Fibroblast of skin of scalp (primary cell): ENCODE measurements around the gene CCBE1.

Experiments
- DNase-seq: peaks from one replicate; pipeline ENCODE4 v3.0.0-alpha.2; 2013

Gene CCBE1

DNA sequence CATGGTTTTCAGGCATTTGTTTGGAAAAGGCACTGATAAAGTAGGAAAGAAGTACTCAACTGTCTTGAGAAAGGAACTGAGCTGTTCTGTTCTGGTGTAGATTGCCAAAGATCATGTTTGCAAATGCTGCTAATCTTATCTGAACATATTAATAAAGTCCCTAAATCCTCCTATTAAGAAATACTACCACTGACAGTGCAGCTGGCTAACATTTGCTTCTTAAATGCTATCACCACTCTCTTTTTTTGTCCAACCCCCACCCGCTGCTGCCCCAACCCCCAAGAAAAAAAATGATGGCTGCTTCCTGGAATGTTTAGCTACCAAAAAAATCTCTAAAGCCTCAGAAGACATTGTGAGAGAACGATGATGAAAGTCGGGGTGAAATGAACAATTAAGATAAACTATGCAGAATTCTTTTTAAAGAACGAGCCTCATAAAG is 130.7 kb downstream of the CCBE1 start:
- DNase-seq: peak; percentile 71

DNA sequence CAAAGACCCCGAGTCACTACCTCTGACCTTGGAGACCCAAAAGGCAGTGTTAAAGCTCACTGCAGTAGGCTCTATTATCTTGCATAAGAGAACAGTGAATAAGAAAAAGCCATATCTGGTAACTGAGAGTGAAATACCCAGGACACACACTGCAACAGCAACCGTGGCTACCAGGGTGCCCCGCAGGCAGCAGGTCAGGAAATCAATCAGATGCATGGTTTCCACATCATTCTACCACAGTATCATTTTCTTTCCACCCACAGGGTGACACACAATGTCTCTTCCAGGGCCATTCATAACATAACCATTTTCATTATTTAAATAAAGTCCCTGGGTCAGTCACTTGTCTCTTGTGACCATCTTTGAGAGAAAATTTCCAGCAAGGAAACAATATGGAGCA is 131.3 kb downstream of the CCBE1 start:
- no peak for DNase-seq

DNA sequence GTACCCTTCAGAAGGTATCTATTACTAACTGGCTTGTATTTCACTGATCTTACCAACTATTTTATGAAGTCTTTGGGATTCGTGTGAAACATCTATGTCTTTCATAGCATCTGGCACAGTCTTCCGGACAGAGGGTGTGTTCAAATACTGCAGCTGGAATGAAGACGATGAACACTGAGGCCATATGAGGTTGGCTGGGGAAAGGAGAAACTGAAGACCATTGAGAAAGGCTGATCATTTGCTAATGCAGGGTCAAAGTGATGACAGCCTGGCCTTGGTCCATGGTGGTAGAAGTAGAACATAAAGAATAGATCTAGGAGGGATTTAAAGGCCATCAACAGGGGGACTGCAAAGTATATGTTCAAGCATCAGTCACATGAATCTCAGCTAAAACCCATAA is 132.7 kb downstream of the CCBE1 start:
- DNase-seq: no peak

DNA sequence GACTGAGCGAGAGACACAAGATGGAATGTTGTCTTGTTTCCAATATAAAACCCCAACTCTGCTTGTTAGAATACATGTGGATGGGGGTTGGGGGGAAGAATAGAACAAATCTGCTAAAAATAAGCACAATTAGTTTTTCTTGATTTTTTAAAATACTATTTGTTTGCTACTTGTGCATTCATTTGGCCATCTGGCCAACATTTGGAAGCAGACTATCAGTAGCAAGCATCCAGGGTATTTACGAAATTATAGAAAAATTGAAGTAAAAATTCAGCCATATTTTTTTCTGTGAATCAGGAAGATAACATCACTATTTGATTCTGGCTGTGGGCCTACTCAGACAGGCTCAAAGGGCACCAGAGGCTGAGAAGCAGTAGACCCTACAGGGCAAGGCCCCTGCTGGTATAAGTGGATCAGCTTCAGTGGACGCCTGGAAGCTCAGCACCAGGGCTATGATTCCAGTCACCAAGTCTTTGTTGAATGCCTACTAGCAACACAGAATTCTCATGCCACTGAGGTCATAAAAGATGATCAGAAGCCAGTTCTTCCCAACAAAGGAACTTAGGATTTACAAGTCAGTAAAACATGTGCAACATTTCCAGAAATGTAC is 133.9 kb downstream of the CCBE1 start:
- no peak for DNase-seq

DNA sequence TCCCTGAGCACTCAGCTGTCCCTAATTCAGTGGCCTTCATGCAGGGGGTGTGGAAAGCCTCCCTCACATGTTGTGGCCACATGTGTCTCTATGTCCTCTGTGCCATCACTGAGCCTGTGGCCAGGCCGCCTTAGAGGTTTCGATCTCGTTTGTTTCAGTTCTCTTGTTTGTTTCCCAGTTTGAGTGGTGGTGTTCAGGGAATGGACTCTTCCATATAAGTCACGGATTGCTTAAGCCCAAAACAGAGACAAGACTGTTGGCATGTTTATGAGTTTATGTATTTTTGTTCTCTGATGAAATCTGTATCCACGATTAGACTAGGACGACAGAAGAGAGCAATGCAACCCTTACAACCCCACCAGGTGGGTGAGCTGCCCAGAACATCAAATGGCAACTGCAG is 134.5 kb downstream of the CCBE1 start:
- no peak for DNase-seq

DNA sequence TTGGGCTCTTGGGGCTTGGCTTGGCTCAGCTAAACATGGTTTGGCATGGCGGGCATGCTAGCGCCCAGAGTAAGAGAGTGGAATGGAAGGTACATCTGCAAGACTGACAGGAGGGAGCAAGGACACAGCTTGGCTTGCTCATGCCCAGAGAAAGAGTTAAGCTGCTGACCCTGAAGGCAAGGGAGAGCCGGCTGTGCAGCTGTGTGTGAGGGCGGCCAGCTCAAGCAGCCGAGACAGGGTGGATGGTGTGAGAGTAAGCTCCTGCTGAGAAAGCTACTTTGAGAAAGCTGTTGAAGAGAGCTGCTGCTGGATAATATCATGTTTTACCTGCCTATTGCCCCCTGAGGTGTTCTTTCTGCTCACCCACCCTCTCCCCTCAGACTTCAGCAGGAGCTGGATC is 135.6 kb downstream of the CCBE1 start:
- DNase-seq: no peak

DNA sequence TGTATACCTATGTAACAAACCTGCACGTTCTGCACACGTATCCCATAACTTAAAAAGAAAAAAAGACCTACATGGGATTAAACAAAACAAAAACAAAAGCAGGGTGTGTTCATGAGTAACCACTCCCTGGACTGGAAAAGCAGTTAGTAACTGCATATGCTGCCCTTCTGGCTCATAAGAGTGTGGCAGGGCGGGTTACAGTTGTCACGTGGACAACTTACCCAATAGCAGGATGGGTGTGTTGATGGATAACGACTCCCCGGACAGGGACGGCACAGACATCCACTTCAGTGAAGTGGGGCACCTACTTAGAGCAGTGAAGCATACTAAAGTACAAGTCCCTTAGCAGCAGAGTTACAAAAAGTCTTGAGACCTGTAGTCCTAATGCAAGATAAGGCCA is 136.7 kb downstream of the CCBE1 start:
- no peak for DNase-seq

DNA sequence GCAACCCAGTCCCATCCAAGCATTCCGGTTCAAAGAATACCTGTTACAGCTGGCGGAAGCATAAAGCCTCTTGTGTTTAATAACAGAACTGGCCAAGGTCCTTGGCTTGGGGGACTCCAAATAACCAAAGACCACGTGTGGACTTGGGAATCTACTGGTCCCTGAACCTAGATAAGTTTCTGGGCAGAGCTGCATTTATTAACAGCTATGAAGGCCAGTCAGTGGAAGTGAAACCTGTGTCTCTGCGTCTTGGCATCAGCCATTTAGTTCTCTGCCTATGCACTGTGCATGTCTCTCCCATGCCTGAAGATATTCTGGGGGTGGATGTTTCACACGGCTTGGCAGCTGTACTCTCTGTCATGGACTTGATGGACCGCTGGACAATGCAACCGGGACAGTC is 137.7 kb downstream of the CCBE1 start:
- DNase-seq: no peak

DNA sequence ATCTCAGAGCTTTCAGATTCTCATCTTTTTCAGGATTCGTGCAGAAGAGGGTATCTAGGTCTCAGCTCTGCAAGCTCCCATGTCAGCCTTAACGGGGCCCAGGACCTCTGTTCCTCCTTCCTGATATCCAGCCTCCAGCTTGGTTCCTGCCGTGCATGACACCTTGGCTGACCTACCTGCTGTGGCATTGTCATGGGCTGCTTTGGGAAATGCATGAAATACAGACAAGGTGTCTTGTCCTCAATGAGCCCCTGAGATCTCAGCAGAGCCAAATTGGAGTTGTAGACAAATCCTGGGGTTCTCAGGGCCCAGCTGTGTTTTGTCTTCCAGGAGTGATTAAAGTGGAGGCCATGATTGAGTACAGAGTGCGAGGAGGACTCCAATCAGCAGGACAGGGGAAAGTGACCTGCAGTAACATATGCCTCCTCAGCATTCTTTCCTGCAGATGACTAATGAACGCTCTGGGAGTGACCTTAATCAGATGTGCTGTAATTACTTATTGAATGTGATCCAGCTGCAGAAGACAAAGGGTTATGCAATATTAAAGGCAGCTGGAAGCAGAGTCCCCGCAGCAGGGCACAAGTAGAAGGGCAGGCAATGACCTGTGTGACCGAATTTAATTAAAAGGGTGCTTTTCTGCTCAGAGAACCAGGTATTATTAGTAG is 141.1 kb downstream of the CCBE1 start:
- DNase-seq: peak; percentile 47

DNA sequence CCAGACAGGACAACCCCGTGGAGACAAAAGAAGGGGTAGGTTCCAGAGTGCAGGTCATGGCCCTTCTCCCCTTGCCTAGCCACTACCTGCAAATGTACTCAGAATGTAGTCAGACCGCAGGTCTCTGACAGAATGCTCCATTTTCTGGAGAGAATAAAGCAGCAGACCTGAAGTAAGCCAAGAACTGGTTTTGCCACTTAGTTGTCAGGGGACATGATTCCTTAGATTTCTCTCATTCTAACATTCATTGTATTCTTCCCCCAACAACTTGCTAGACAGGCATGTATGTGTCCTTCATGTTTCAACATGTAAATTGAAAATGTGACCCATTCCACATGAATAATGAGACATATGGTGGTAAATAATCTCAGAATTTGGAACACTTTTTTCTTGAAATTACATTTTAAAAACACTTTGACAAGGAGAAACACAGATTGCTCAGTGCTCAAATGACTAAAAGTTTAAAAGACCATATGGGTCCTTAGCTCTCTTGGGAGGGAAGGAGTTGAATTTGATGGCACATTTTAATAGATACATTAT is 142.4 kb downstream of the CCBE1 start:
- no peak for DNase-seq

DNA sequence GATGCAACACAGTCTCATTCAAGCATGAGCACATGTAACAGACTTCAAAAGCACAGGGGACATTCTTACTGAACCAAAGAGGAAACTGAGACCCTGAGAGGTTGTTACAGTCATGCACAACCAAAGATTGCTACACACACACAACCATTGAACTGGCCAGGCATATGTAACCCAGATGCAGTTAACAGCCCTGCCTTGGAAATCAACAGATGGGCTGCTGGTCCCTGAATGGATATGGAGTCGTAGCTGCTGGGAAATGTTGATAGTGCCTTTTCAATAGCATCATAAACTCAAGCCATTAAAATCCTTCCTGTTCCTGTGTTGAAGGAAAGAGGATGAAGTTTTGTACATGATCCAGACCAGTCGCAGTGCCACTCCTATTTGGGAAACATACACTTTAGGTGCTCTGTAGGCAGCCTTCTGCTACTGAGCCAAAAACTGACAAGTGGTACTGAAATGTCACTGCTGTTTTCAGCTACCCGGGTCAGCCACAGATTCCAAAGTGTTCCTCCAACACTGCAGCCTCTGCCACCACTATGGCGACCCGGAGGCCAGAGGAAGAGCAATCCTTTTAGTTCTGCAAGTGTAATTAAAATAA is 143.9 kb downstream of the CCBE1 start:
- DNase-seq: no peak

DNA sequence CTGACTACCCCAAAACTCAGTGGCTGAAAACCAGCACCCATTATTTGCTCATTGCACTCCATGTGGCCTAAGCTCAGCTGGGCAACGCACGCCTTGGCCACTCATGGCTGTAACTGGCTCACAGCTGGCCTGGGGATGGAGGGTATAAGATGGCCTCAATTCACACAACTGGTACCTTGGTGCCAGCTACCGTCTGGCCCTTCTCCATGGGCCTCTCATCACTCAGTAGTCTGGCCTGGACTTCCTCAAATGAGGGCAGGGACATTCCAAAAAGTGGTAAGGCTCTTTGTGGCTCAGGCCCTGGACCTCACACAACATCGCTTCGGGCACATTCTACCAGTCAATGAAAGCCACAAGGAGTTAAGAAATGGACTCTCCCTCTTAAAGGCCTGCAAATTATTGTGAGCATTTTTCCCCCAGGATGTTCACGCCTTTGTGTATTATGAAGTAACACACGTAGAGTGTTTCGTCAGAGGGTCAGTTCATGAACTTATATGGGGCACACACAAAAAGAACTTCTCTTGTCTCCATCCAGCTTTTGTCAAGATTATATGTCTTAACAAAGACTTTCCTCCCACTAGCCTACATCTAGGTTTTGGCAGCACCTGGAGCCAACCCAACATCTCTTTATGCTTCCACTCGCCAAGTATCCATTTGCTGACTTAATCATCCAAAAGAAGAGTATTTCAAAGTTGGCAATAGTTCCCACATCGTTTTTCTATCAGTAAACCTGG is 145.2 kb downstream of the CCBE1 start:
- DNase-seq: no peak

DNA sequence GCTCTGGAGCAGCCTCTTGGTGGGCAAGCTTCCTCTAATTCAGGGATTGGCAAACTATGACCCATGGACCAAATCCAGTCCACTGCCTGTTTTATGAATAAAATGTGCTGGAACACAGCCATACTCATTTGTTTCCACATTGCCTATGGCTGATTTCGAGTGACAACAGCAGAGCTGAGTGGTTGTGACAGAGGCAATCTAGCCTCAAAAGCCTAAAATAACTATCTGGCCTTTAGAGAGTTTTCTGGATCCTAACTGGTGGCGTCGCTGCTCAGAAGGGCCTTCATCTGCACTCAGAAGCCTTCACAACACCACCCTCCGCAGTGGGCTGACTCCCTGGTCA is 147.1 kb downstream of the CCBE1 start:
- no peak for DNase-seq

DNA sequence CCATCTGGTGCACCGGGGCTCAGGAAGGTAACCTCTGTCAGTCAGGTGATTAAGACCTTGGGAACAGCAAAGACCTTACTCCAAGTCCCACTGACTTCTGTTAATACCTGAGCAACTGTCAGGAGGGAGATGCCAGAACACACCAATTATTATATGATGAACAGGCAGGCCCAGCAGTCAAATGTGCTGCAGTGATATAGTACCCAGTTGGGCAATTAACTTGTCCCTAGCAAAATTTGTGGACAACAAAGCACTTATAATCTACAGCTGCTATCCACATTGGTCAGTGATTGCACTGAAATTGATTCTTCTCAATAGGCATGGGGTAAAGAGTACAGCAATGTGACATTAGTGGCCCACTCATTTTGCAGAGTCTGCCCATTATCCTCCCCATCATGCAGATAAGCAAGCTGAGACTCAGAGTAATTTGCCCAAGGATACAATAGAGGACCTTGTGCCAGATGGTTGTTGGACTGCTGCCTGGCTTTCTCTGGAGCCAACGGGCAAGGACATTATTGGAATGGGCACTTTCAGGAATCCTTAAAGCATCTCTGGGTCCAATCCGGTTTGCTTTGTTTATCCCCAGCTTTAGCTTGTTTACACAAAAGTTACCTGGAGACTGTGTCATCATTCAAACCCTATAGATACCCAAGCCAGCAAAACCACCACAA is 147.6 kb downstream of the CCBE1 start:
- no peak for DNase-seq

DNA sequence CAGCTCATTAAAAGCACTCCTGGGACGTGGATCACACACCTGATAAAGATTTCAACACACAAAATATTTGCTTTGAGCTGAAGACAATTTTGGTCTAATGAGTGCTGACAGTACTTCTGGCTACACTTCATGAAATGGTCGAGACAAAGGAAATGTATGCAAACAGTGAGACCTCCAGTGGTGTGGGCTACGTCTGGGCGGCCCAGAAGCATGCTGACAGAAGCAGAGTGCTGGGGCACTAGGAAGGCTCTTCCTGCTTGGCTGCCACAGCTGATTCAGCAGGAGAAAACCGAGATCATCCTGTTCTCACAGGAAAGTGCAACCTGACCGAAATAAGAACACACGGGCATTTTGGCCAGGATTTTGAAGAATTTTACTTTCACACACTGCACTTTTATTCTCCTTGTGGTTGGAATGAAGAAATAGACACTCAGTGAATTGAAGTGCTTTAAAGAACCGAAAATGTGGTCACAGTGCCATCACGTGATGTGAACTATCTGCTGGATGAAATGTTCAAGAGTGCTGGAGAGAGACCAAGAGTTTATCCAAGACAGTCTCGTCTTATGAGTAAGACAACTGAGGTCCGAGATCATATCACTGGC is 149.5 kb downstream of the CCBE1 start:
- peak; percentile 90 for DNase-seq

DNA sequence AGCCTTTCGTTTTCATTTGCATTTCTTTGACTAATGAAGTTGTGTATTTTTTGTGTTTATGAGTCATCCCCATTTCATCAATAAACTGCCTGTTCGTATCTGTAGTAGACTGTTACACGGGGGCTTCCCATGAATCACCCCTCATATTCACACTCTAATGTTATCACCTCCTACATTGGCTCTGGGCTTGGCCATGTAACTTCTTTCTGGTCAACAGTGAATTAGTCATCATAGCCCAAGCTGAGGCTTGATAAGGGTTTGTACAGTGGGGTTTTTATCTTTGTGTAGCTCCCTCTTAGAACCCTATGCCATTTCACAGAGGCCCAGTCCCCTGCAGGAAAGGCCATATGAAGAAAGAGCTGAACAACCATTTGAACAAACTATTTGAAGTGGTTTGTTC is 151.0 kb downstream of the CCBE1 start:
- peak; percentile 67 for DNase-seq

DNA sequence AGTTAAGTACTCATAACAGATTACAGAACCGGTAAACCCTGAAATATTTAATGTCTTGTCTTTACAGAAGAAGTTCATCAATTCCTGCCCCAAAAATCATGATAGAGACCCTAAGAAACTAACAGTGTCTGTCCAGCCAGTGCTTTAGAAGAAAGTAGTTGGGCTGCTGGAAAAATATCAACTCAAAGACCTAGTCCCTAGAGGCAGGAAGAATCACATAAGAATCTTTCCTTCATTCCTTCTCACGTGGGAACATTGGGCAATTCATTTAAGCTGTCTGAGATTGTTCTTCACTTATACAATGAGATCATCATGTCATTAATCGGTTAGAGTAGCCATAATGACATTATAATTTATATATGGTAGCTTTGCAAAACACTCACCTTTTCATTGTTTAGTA is 156.4 kb downstream of the CCBE1 start:
- peak; percentile 93 for DNase-seq

DNA sequence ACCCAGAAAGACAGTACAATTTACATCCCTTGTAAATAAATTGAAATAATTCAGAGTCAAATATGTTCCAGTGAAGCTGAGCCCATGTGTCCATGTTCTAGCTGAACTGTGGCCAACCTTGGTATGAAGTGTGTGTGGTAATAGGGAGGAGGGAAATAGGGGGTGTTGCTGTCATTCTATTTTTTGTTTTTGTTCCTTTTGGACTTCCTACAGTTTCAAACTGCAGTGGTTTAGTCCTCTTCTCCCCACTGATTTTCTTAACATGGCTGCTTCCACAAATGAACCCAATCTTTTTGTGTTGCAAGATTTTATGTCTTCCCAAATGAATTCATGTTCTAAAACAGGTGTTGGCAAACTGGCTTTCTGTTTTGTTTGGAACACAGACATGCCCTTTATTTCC is 156.9 kb downstream of the CCBE1 start:
- peak; percentile 57 for DNase-seq

DNA sequence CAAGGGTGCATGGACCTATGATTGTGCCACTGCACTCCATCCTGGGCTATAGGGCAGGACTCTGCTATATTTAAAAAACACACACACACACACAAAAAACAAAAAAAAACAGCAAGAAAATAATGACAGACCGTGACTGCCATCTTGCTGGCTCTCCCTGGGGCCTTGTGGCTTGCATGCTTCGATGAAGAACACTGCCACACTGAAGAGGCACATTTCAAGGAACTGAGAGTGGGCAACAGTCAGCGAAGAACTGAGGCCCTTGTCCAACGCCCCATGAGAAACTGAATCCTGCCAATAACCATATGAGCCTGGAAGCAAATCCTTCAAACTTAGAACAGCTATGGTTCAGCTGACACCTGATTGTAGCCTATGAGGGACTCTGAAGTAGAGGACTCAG is 158.1 kb downstream of the CCBE1 start:
- no peak for DNase-seq

DNA sequence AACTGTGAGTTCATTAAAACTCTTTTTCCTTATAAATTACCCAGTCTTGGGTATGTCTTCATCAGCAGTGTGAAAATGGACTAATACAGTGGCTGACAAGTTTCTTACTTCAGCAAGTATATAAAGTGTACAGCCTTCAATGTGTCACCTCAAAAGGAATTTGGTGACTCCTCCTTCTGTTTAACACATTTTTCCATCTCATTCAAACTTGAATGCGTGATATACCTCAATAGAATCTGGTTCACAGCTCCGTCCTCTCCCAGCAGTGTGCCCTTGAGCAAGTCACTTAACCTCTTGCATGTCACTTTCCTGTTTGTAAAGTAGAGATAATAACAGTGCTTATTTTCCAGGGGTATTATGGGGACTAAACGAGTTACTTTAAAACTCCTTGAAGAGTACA is 159.6 kb downstream of the CCBE1 start:
- peak; percentile 38 for DNase-seq

DNA sequence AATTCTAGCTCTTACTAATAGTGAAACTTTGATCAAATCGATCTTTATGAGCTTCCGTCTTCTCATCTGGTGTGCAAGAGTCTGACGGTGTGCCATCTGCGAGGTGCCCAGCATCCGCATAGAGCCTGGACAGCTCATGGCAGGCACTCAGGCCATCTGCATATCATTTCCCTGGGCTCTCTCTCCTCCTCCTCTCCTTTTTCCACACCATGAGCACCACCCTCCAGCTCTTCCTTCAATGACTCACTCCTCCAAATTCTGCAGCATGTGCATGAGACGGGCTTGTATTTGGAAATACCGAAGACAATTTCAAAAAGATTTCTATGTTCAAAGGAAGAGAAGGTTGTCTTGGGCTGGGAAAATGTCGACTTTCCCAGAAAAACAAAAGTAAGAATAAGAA is 161.1 kb downstream of the CCBE1 start:
- DNase-seq: peak; percentile 74

DNA sequence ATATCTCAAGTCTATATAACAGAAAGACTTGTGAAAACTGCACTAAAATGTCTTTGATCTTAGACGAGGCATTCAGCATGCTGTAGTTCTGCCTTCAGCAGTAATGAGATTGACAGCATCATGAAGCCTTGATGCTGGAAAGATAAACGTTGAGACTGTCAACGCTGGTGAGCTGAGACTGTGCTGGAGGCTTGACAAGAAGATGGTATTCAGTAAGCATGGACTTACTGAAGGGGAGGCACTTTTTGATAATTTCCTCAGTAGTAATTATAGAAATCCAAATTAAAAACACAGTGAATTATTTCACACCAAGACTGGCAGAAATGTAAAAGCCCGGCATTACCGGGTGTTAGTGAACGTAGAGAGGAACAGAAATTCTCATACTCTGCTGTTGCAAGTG is 162.2 kb downstream of the CCBE1 start:
- no peak for DNase-seq

DNA sequence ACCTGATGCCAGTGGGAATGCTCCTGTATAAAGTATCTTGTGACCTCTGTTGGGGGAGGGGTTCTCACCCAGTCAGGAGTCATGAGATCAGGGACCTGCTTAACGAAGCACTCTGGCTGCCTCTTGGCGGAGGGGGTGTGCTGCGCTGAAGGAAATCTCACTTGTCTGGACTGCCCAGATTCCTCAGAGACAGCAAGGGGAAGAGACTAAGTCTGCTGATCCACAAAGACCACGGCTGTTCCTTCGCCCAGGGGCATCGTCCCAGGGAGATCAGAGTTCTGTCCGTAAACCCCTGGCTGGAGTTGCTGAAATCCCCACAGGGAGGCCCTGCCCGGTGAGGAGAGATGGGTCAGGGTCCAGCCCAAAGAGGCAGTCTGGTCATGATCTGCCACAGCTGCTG is 168.4 kb downstream of the CCBE1 start:
- no peak for DNase-seq
